H9 (cell line): ENCODE data around the gene CFAP99. TPM values are rescaled to one million over a fixed set of nuclear protein-coding genes. Genes with fewer than 3 reads are reported as not detected.

Experiments used
- DNase-seq: peaks from one replicate; pipeline ENCODE4 v3.0.0-alpha.2; 2017
- H2AFZ ChIP-seq: one replicate; pipeline ENCODE4 v1.6.1; 2013; ENCODE audit warnings: mild to moderate bottlenecking, low read length, control low read depth, moderate library complexity
- H2AK5ac ChIP-seq: 2 replicates; pipeline ENCODE4 v1.6.1; 2013; ENCODE audit warnings: low read length, control low read depth, mixed read lengths; ENCODE audit not compliant: insufficient read length
- H2BK120ac ChIP-seq: one replicate; pipeline ENCODE4 v1.6.1; 2013; ENCODE audit warnings: low read depth, mild to moderate bottlenecking, low read length, control low read depth, inconsistent platforms; ENCODE audit not compliant: poor library complexity, severe bottlenecking
- H2BK12ac ChIP-seq: 2 replicates; pipeline ENCODE4 v1.6.1; 2013; ENCODE audit warnings: low read length, control low read depth, mixed read lengths, low read depth; ENCODE audit not compliant: insufficient read length
- H2BK15ac ChIP-seq: 2 replicates; pipeline ENCODE4 v1.6.1; 2013; ENCODE audit warnings: low read depth, low read length, control low read depth
- H2BK20ac ChIP-seq: one replicate; pipeline ENCODE4 v1.6.1; 2013; ENCODE audit warnings: low read depth, mild to moderate bottlenecking, low read length, control low read depth, inconsistent platforms; ENCODE audit not compliant: poor library complexity, severe bottlenecking
- H2BK5ac ChIP-seq: 2 replicates; pipeline ENCODE4 v1.6.1; 2013; ENCODE audit warnings: low read length, control low read depth, mixed read lengths; ENCODE audit not compliant: insufficient read length
- H3K14ac ChIP-seq: 2 replicates; pipeline ENCODE4 v1.6.1; 2013; ENCODE audit warnings: low read length, control low read depth; ENCODE audit not compliant: insufficient read depth
- H3K18ac ChIP-seq: 2 replicates; pipeline ENCODE4 v1.6.1; 2013; ENCODE audit warnings: low read depth, mild to moderate bottlenecking, mixed read lengths, low read length, control low read depth; ENCODE audit not compliant: insufficient read length
- H3K23ac ChIP-seq: 2 replicates; pipeline ENCODE4 v1.6.1; 2013; ENCODE audit warnings: low read length, control low read depth, mixed read lengths, low read depth; ENCODE audit not compliant: insufficient read length
- H3K23me2 ChIP-seq: 2 replicates; pipeline ENCODE4 v1.6.1; 2013; ENCODE audit warnings: low read depth, mild to moderate bottlenecking, mixed read lengths, low read length, control low read depth; ENCODE audit not compliant: insufficient read length, poor library complexity, severe bottlenecking
- H3K27ac ChIP-seq: 2 replicates; pipeline ENCODE4 v1.5.1; 2013; ENCODE audit warnings: low read length, control low read depth, mixed read lengths, low read depth; ENCODE audit not compliant: insufficient read length
- H3K27me3 ChIP-seq: 2 replicates; pipeline ENCODE4 v1.6.1; 2013; ENCODE audit warnings: low read length, control low read depth, inconsistent platforms; ENCODE audit not compliant: insufficient read depth
- H3K4ac ChIP-seq: 2 replicates; pipeline ENCODE4 v1.6.1; 2013; ENCODE audit warnings: low read depth, mild to moderate bottlenecking, control low read depth, inconsistent platforms, low read length, moderate library complexity
- H3K4me1 ChIP-seq: 2 replicates; pipeline ENCODE4 v1.6.1; 2013; ENCODE audit warnings: low read length, control low read depth, inconsistent platforms; ENCODE audit not compliant: insufficient read depth
- H3K4me2 ChIP-seq: 2 replicates; pipeline ENCODE4 v1.6.1; 2013; ENCODE audit warnings: low read length, control low read depth, mixed read lengths; ENCODE audit not compliant: insufficient read length, insufficient read depth
- H3K56ac ChIP-seq: 2 replicates; pipeline ENCODE4 v1.6.1; 2013; ENCODE audit warnings: low read depth, mild to moderate bottlenecking, mixed read lengths, low read length, control low read depth; ENCODE audit not compliant: insufficient read length
- H3K79me1 ChIP-seq: 2 replicates; pipeline ENCODE4 v1.6.1; 2013; ENCODE audit warnings: low read depth, mild to moderate bottlenecking, moderate library complexity, low read length, control low read depth, inconsistent platforms; ENCODE audit not compliant: insufficient read depth, poor library complexity, severe bottlenecking
- H3K79me2 ChIP-seq: 2 replicates; pipeline ENCODE4 v1.6.1; 2013; ENCODE audit warnings: low read length, control low read depth, inconsistent platforms; ENCODE audit not compliant: insufficient read depth
- H3K9ac ChIP-seq: 2 replicates; pipeline ENCODE4 v1.6.1; 2013; ENCODE audit warnings: low read length, control low read depth, mixed read lengths; ENCODE audit not compliant: insufficient read length; ENCODE audit errors: extremely low read depth
- H3K9me3 ChIP-seq: one replicate; pipeline ENCODE4 v1.6.1; 2013; ENCODE audit warnings: low read depth, low read length, inconsistent platforms; ENCODE audit not compliant: control insufficient read depth
- H3T11ph ChIP-seq: one replicate; pipeline ENCODE4 v1.6.1; 2013; ENCODE audit warnings: mild to moderate bottlenecking, low read length, control low read depth, inconsistent platforms
- H4K20me1 ChIP-seq: one replicate; pipeline ENCODE4 v1.6.1; 2013; ENCODE audit not compliant: control insufficient read depth, insufficient read length, insufficient read depth
- H4K5ac ChIP-seq: 2 replicates; pipeline ENCODE4 v1.6.1; 2013; ENCODE audit warnings: low read depth, mild to moderate bottlenecking, mixed read lengths, low read length, control low read depth; ENCODE audit not compliant: insufficient read length
- H4K8ac ChIP-seq: replicated peaks from 2 replicates; pipeline ENCODE4 v1.6.1; 2013; ENCODE audit warnings: low read length, control low read depth, mixed read lengths, low read depth; ENCODE audit not compliant: insufficient read length
- H4K91ac ChIP-seq: 2 replicates; pipeline ENCODE4 v1.6.1; 2013; ENCODE audit warnings: low read depth, mild to moderate bottlenecking, moderate library complexity, mixed read lengths, low read length, control low read depth; ENCODE audit not compliant: insufficient read length
- H3K27ac Mint-ChIP-seq, 3 experiments: 2 replicates in 2 of 3; 3 replicates in 1 of 3; pipeline ENCODE4 v1.8.0; 2020 to 2021; ENCODE audit warnings: mixed read lengths in 3 of 3, mild to moderate bottlenecking in 1 of 3, moderate library complexity in 1 of 3
- H3K27me3 Mint-ChIP-seq: 2 replicates; pipeline ENCODE4 v1.8.0; 2021; ENCODE audit warnings: low read depth, mild to moderate bottlenecking, moderate library complexity, mixed read lengths
- H3K36me3 Mint-ChIP-seq, 3 experiments: 2 replicates in 2 of 3; 3 replicates in 1 of 3; pipeline ENCODE4 v1.8.0; 2020 to 2021; ENCODE audit warnings: low read depth in 3 of 3, mixed read lengths in 3 of 3; ENCODE audit not compliant: insufficient read depth in 1 of 3
- H3K4me1 Mint-ChIP-seq, 2 experiments: 2 replicates each; pipeline ENCODE4 v1.8.0; 2020; ENCODE audit warnings: mixed read lengths in 2 of 2
- H3K4me3 Mint-ChIP-seq, 2 experiments: 2 replicates in 1 of 2; 3 replicates in 1 of 2; pipeline ENCODE4 v1.8.0; 2020 to 2021; ENCODE audit warnings: mild to moderate bottlenecking in 2 of 2, mixed read lengths in 2 of 2, moderate library complexity in 1 of 2
- H3K9me3 Mint-ChIP-seq, 2 experiments: 2 replicates in 1 of 2; 3 replicates in 1 of 2; pipeline ENCODE4 v1.8.0; 2020; ENCODE audit warnings: mild to moderate bottlenecking in 2 of 2, mixed read lengths in 2 of 2, moderate library complexity in 1 of 2
- CTCF ChIP-seq: fragments of 200-600 bp; sonication (generic); conservative IDR thresholded peaks from 3 replicates; pipeline ENCODE4 v1.8.0; 2021; ENCODE audit warnings: antibody characterized with exemption, mild to moderate bottlenecking
- WGBS: extraction: QIAGEN DNeasy Blood & Tissue Kit; methylation state at CpG from one replicate; pipeline ENCODE4 v1.1.7; 2013; ENCODE audit warnings: missing lambda C conversion rate, low lambda C conversion rate, mixed read lengths; ENCODE audit not compliant: insufficient read length; ENCODE audit errors: extremely low coverage; 5-methylcytosine and 5-hydroxymethylcytosine counted together
- total RNA-seq: library from RNA; stranded (reverse); gene quantifications from 2 replicates; pipeline ENCODE4 v1.2.1, GENCODE V29; 2021

The CFAP99 gene
- total RNA-seq, 1 experiment from 2014 or later: 0.35 TPM

GRCh38 chr4:2387829-2388228 lies 30.9 kb upstream of the CFAP99 start:
- no peak overlapping the region for H2BK20ac ChIP-seq
- no peak for DNase-seq
- no peak overlapping the region for H2BK120ac ChIP-seq
- no peak overlapping the region for H3K56ac ChIP-seq
- no peaks in the 10 kb centered on the region for H3K79me2 ChIP-seq
- no peak overlapping the region for H3T11ph ChIP-seq
- Mint-ChIP-seq H3K9me3 (no peaks in the 10 kb centered on the region; a peak in 1 of 5 replicates), H3K27ac (no peak overlapping the region), H3K27me3 (peaks cover 16% of the 10 kb centered on the region), H3K4me3 (no peak overlapping the region), H3K4me1 (peaks cover 34 to 41% of the 10 kb centered on the region in 2 experiments), H3K36me3 (no peaks in the 10 kb centered on the region; a peak in 1 of 7 replicates)
- WGBS: no CpG with 5 or more reads among the region's 12 CpGs
- no peak overlapping the region for H2BK15ac ChIP-seq
- no peak overlapping the region for H3K27ac ChIP-seq
- no peak for TF ChIP-seq CTCF
- peaks cover 2% of the 10 kb centered on the region for H4K20me1 ChIP-seq
- no peak overlapping the region for H4K5ac ChIP-seq
- H3K23ac ChIP-seq: no peak overlapping the region
- H3K9ac ChIP-seq: no peak overlapping the region
- H3K14ac ChIP-seq: no peak overlapping the region
- no peak overlapping the region for H4K8ac ChIP-seq
- H2AFZ ChIP-seq: no peak overlapping the region
- H2AK5ac ChIP-seq: no peak overlapping the region
- no peak overlapping the region for H3K18ac ChIP-seq
- H4K91ac ChIP-seq: no peak overlapping the region
- peaks cover 4% of the 10 kb centered on the region; the same call in 1 of the 2 replicates for H3K4me1 ChIP-seq
- H3K27me3 ChIP-seq: no peaks in the 10 kb centered on the region
- no peak overlapping the region for H3K4me2 ChIP-seq
- no peaks in the 10 kb centered on the region for H3K9me3 ChIP-seq
- H3K79me1 ChIP-seq: no peaks in the 10 kb centered on the region
- no peak overlapping the region for H2BK5ac ChIP-seq
- H2BK12ac ChIP-seq: no peak overlapping the region
- H3K4ac ChIP-seq: no peak overlapping the region
- no peaks in the 10 kb centered on the region for H3K23me2 ChIP-seq
